Esophagus muscularis mucosa (tissue), 4 donors: ENCODE results near the gene VPS18. TPM values are rescaled to one million over a fixed set of nuclear protein-coding genes. Genes with fewer than 3 reads are reported as not detected.

Experiments
- DNase-seq: peaks from one replicate; pipeline ENCODE4 v3.0.0-alpha.2; 2017; ENCODE audit errors: extremely low spot score
- H3K27ac ChIP-seq, 4 donors: fragments of 200-600 bp; sonication (generic); replicated peaks in 1 of 4; 1 replicate in 3 of 4; 2 replicates in 1 of 4; pipeline ENCODE4 v1.5.1; 2016 to 2019; ENCODE audit warnings: mild to moderate bottlenecking in 1 of 4
- H3K27me3 ChIP-seq, 4 donors: fragments of 200-600 bp; sonication (generic); one replicate each; pipeline versions ENCODE4 v1.5.1 to v1.6.0; 2016 to 2019
- H3K36me3 ChIP-seq, 4 donors: fragments of 200-600 bp; sonication (generic); one replicate each; pipeline ENCODE4 v1.5.1; 2016 to 2019
- H3K4me1 ChIP-seq, 4 donors: fragments of 200-600 bp; sonication (generic); one replicate each; pipeline ENCODE4 v1.5.1; 2016 to 2019
- H3K4me3 ChIP-seq, 4 donors: fragments of 200-600 bp; sonication (generic); 1 replicate in 2 of 4; 2 replicates in 2 of 4; pipeline ENCODE4 v1.5.1; 2016 to 2019; ENCODE audit warnings: mild to moderate bottlenecking in 4 of 4, moderate library complexity in 1 of 4
- H3K9me3 ChIP-seq, 4 donors: fragments of 200-600 bp; sonication (generic); 1 replicate in 3 of 4; 2 replicates in 1 of 4; pipeline ENCODE4 v1.5.1; 2016 to 2019
- EP300 ChIP-seq: sonication (generic); formaldehyde crosslinking; IDR thresholded peaks from one replicate; pipeline ENCODE4 v1.6.1; 2017; ENCODE audit warnings: antibody characterized with exemption
- POLR2A ChIP-seq: fragments of 450-650 bp; IDR thresholded peaks from one replicate; pipeline ENCODE4 v1.6.1; 2017; ENCODE audit warnings: antibody characterized with exemption, moderate library complexity, mild to moderate bottlenecking, low read depth
- POLR2AphosphoS5 ChIP-seq, 2 donors: sonication (generic); formaldehyde crosslinking; IDR thresholded peaks; one replicate each; pipeline ENCODE4 v1.6.1; 2017; ENCODE audit warnings: antibody characterized with exemption in 2 of 2
- WGBS: methylation state at CpG from one replicate; pipeline ENCODE4 v1.1.5; 2018; 5-methylcytosine and 5-hydroxymethylcytosine counted together
- intact Hi-C: fragments of 100-400 bp; cut with DNase I; formaldehyde crosslinking; loops from one replicate; pipeline ENCODE4 v1.15.1; 2023
- total RNA-seq, 4 donors: library from RNA; depleted of rRNA; stranded (reverse); fragments of >200 nt; gene quantifications; one replicate each; pipeline versions ENCODE4 v1.1.0 to v1.2.1, GENCODE V29; 2016
- TF ChIP-seq, protein P1 (sequence below), 3 experiments: fragments of 200-600 bp in 2 of 3; fragments of 450-650 bp in 1 of 3; sonication (generic) in 2 of 3; IDR thresholded peaks; one replicate each; pipeline ENCODE4 v1.5.1; 2017 to 2019; ENCODE audit warnings: antibody characterized with exemption in 3 of 3, mild to moderate bottlenecking in 2 of 3, moderate library complexity in 1 of 3

Gene VPS18
- total RNA-seq, 4 donors from 2014 or later = 28.7 to 36.6 (median 32.2) TPM

DNA sequence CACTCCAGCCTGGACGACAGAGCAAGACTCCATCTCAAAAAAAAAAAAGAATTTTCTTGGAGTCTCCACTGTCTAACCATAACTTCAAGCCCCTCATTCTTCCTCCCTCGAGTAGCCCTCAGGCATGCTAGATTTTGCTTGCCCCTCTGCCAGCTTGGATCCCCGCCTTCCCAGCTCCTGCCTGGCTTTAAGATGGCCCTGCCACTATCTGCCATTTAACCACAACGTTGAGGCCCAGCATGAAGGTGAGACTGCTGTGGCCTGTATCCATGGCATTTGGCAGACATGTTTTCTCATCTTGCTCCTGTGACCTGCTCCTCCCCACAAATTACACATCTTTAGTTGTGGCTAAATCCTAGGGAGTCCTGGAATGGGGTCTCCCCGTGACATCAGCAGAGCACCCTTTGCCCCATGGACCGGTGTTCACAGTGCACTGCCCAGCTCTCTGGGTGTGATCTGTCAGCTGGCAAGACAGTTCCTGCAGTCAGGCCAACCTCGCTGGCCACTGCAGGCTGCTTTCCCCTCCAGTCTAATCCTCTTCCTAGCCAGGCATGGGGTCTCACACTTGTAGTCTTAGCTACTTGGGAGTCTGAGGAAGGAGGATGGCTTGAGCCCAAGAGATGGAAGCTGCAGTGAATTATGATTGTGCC lies 10.4 kb downstream of the VPS18 start:
- Histone ChIP-seq H3K4me1 (peaks cover 42 to 69% (median 57%) of the 10 kb centered on the region in 4 donors), H3K27me3 (no peaks in the 10 kb centered on the region), H3K9me3 (no peaks in the 10 kb centered on the region), H3K36me3 (peaks cover 28 to 49% (median 44%) of the 10 kb centered on the region in 4 donors), H3K4me3 (no peak overlapping the region), H3K27ac (peak overlapping the region in 3 of 4 donors; percentile 79 to 93 (median 89))
- intact Hi-C loops = loop anchor here (2.0 kb wide), 1 partner anchor 280 kb away; no protein-coding TSS in a partner anchor
- 72% methylated on average over 7 of the region's 7 CpGs for whole genome bisulfite sequencing
- TF ChIP-seq POLR2A = no peak
- TF ChIP-seq POLR2AphosphoS5 (IDR thresholded peaks at IDR 0.05) = no peak
- TF ChIP-seq EP300 = no peak
- TF ChIP-seq, protein P1, sequence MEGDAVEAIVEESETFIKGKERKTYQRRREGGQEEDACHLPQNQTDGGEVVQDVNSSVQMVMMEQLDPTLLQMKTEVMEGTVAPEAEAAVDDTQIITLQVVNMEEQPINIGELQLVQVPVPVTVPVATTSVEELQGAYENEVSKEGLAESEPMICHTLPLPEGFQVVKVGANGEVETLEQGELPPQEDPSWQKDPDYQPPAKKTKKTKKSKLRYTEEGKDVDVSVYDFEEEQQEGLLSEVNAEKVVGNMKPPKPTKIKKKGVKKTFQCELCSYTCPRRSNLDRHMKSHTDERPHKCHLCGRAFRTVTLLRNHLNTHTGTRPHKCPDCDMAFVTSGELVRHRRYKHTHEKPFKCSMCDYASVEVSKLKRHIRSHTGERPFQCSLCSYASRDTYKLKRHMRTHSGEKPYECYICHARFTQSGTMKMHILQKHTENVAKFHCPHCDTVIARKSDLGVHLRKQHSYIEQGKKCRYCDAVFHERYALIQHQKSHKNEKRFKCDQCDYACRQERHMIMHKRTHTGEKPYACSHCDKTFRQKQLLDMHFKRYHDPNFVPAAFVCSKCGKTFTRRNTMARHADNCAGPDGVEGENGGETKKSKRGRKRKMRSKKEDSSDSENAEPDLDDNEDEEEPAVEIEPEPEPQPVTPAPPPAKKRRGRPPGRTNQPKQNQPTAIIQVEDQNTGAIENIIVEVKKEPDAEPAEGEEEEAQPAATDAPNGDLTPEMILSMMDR (IDR thresholded peaks at IDR 0.05) = no peak
- no peak for DNase-seq

DNA sequence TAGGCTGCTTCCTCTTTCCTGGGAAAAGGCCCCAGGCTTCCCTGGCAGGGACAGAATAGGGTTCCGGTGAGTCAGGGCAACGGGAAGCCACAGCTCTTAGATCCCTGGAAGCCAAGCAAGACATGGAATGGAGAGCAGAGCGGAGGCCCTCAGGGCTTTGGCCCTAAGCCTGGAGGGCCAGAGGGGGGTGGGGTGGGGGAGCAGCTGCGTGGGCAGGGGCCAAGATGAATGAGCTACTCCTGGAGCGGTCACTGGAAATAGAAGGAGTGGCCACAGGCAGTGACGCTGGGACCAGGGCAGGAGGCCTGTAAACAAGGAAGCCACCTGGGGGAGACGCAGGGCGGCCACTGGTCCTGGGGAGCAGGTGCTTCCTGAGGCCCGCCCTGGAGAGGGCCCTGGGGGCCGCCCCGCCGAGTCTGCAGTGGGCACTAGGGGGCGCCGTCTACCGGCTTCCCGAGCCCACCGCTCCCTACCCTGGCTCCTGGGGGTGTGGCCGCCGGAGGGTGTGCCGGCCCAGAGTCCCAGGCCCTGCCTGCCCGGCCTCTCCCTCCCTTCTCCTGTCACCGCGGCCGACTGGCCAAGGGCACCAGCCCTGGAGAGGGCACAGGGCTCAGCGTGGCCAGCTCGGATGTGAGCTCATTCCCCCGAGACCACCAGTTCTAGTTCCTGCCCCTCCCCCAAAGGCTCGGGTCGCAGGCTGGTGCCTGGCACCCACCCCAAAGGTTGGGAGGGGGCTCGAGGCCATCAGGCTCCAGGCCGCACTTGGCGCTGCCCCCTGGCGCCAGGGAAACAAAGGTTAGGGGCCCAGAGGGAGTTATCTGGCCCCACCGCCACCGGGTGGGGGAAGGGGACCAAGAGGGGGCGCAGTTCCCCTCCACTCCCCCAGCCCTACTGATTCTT lies 12.1 kb downstream of the VPS18 start:
- TF ChIP-seq POLR2A = no peak
- no peak for TF ChIP-seq EP300
- peak; percentile 62 to 68 for TF ChIP-seq POLR2AphosphoS5 (IDR thresholded peaks at IDR 0.05)
- TF ChIP-seq, protein P1 (IDR thresholded peaks at IDR 0.05) = peak; percentile 76 to 83 (median 81)
- H3K27me3 ChIP-seq = no peaks in the 10 kb centered on the region
- intact Hi-C loops = loop anchor here (2.0 kb wide), 1 partner anchor 112 kb away; no protein-coding TSS in a partner anchor
- no peaks in the 10 kb centered on the region for H3K9me3 ChIP-seq
- 0% methylated on average over 9 of the region's 36 CpGs for WGBS
- no peak for DNase-seq
- peaks cover 11 to 32% (median 28%) of the 10 kb centered on the region in 4 donors for H3K36me3 ChIP-seq
- H3K4me3 ChIP-seq = peak overlapping the region; percentile 53 to 58 (median 56)
- peak overlapping the region; percentile 79 to 93 (median 85) for H3K27ac ChIP-seq
- H3K4me1 ChIP-seq = peaks cover 42 to 56% (median 52%) of the 10 kb centered on the region in 4 donors

DNA sequence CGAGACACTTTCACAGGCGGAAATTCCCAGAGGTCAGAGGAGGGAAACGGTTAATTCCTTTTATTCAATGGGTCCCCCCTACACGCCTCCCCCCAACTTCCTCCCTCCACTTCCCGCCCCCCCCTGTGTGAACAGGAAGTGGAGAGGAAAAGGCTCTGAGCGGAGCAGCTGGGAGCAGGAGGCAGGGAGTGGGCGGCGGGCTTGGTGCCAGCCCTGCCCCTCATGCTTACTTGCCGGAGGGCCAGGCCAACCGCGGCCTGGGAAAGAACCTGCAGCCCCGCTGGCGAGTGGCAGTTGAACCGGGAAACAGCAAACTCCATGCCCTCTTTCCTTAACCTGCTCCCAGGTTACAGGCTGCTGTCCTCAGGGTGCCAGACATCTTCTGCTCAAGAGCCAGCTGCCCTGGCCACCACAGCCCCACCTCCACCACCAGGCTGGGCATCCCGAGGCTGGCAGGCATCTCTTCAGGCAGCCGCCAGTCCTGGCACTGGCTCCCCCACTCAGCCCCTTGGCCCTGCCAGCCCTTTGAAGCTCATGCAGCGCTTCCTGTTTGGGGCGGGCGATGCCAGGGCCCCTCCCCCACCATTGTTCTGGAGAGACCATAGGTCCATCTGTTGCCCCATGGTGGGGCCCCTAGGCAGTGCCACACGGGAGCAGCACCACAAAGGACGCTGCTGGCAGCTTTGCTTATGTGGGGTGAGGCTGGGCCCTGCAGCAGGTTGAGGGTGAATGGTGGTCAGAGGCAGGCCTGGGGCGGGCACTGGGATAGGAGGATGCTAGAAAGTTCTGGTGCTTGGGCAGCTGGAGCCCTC lies 12.9 kb downstream of the VPS18 start:
- Histone ChIP-seq H3K36me3 (peaks cover 9 to 24% (median 20%) of the 10 kb centered on the region in 4 donors), H3K27me3 (no peaks in the 10 kb centered on the region), H3K4me1 (peaks cover 42 to 56% (median 50%) of the 10 kb centered on the region in 4 donors), H3K4me3 (peak overlapping the region; percentile 53 to 58 (median 56)), H3K9me3 (no peaks in the 10 kb centered on the region), H3K27ac (peak overlapping the region; percentile 79 to 93 (median 85))
- TF ChIP-seq, protein P1 (IDR thresholded peaks at IDR 0.05) = no peak
- peak in 1 of 2 donors; percentile 36 for TF ChIP-seq POLR2AphosphoS5 (IDR thresholded peaks at IDR 0.05)
- no peak for TF ChIP-seq EP300
- TF ChIP-seq POLR2A = no peak
- WGBS = 32% methylated on average over 18 of the region's 22 CpGs
- intact Hi-C loops = loop anchor here (2.0 kb wide), 1 partner anchor 112 kb away; no protein-coding TSS in a partner anchor
- DNase-seq = no peak

DNA sequence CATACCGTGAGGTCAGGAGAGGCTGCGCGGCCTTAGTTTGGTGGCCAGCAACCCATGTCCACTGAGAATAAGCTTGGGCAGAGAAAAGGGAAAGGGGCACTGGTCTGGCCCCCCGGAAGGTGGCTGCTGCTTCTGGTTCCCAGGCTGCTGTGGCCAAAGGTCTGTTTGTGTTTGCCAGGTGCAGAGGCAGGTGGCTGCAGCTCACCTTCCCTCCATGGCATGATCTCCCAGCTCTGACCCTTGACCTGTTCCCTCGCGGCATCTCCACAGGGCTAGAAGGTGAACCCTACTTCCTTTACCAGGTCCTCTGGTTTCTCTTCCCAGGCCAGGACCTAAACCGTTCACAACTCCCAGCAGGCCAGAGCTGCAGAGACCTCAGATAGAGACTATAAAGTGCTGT lies 13.8 kb downstream of the VPS18 start:
- 86% methylated on average over 4 of the region's 7 CpGs for WGBS
- Histone ChIP-seq H3K9me3 (no peaks in the 10 kb centered on the region), H3K4me3 (no peak overlapping the region), H3K27ac (no peak overlapping the region), H3K36me3 (peaks cover 6 to 15% (median 11%) of the 10 kb centered on the region in 4 donors), H3K4me1 (peaks cover 41 to 50% (median 48%) of the 10 kb centered on the region in 4 donors), H3K27me3 (no peaks in the 10 kb centered on the region)
- intact Hi-C loops = no loop called here
- no peak for DNase-seq
- TF ChIP-seq EP300 = no peak
- no peak for TF ChIP-seq POLR2AphosphoS5 (IDR thresholded peaks at IDR 0.05)
- TF ChIP-seq, protein P1 (IDR thresholded peaks at IDR 0.05) = no peak
- TF ChIP-seq POLR2A = no peak
